Measurements from ENCODE around the gene RABL6.
A peak's percentile ranks its signal among the peaks of the same experiment; 100 is the strongest.

RABL6 gene

DNA sequence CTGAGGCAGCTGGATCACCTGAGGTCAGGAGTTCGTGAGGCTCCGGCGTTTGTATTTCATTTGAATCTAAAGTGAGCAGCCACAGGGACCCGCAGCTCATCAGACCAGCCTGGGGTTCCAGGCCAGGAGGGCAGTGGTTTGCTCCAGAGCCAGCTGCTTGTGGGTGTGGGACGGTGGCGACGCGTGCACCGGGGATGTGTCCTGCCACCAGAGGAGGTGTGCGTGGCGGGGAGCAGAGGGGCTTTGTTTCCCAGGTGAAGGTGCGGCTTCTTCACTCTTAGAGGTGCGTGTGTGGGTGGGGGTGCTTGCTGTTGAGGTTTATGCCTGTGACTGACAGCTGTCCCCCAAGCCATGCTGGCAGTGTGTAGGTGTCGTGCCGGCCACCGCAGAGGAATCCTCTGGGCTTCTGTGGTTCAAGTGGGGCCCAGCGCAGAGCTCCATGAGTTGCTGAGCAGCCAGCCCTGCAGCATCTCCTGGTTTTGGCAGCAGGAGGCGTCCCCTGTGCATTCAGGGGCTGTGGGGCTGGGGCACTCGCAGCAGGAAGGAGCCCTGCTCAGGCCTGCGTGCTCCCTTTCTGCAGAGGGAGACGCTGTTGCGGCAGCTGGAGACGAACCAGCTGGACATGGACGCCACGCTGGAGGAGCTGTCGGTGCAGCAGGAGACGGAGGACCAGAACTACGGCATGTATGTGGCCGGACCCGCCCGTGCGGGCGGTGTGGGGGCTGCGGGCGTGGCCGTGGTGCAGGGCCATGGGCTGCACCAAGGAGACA is 27.6 kb downstream of the RABL6 start (continued):
- TF ChIP-seq ZSCAN18 (tag by site-specific recombination; IDR thresholded peaks at IDR 0.05) (no peak), RBAK (tag by site-specific recombination; IDR thresholded peaks at IDR 0.05) (no peak), KLF1 (tag by site-specific recombination; IDR thresholded peaks at IDR 0.05) (peak; percentile 97), KLF7 (tag by site-specific recombination; IDR thresholded peaks at IDR 0.05; ENCODE audit: borderline replicate concordance) (0 out of 2 replicates have a peak, but pooled peaks have one; percentile 19), ZNF169 (tag by site-specific recombination; IDR thresholded peaks at IDR 0.05) (no peak)
- TF ChIP-seq, protein P1, sequence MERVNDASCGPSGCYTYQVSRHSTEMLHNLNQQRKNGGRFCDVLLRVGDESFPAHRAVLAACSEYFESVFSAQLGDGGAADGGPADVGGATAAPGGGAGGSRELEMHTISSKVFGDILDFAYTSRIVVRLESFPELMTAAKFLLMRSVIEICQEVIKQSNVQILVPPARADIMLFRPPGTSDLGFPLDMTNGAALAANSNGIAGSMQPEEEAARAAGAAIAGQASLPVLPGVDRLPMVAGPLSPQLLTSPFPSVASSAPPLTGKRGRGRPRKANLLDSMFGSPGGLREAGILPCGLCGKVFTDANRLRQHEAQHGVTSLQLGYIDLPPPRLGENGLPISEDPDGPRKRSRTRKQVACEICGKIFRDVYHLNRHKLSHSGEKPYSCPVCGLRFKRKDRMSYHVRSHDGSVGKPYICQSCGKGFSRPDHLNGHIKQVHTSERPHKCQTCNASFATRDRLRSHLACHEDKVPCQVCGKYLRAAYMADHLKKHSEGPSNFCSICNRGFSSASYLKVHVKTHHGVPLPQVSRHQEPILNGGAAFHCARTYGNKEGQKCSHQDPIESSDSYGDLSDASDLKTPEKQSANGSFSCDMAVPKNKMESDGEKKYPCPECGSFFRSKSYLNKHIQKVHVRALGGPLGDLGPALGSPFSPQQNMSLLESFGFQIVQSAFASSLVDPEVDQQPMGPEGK (tag by site-specific recombination; IDR thresholded peaks at IDR 0.05), result 0 out of 2 replicates have a peak, but pooled peaks have one; percentile 39
- TF ChIP-seq, protein P2, sequence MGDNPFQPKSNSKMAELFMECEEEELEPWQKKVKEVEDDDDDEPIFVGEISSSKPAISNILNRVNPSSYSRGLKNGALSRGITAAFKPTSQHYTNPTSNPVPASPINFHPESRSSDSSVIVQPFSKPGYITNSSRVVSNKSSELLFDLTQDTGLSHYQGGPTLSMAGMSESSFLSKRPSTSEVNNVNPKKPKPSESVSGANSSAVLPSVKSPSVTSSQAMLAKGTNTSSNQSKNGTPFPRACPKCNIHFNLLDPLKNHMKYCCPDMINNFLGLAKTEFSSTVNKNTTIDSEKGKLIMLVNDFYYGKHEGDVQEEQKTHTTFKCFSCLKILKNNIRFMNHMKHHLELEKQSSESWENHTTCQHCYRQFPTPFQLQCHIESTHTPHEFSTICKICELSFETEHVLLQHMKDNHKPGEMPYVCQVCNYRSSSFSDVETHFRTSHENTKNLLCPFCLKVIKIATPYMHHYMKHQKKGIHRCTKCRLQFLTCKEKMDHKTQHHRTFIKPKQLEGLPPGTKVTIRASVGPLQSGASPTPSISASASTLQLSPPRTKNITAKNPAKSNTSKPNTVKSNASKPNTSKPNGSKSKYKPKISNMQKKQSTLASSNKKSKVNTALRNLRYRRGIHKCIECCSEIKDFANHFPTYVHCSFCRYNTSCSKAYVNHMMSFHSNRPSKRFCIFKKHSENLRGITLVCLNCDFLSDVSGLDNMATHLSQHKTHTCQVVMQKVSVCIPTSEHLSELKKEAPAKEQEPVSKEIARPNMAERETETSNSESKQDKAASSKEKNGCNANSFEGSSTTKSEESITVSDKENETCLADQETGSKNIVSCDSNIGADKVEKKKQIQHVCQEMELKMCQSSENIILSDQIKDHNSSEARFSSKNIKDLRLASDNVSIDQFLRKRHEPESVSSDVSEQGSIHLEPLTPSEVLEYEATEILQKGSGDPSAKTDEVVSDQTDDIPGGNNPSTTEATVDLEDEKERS (tag by site-specific recombination; IDR thresholded peaks at IDR 0.05), result no peak
- TF ChIP-seq, protein P3, sequence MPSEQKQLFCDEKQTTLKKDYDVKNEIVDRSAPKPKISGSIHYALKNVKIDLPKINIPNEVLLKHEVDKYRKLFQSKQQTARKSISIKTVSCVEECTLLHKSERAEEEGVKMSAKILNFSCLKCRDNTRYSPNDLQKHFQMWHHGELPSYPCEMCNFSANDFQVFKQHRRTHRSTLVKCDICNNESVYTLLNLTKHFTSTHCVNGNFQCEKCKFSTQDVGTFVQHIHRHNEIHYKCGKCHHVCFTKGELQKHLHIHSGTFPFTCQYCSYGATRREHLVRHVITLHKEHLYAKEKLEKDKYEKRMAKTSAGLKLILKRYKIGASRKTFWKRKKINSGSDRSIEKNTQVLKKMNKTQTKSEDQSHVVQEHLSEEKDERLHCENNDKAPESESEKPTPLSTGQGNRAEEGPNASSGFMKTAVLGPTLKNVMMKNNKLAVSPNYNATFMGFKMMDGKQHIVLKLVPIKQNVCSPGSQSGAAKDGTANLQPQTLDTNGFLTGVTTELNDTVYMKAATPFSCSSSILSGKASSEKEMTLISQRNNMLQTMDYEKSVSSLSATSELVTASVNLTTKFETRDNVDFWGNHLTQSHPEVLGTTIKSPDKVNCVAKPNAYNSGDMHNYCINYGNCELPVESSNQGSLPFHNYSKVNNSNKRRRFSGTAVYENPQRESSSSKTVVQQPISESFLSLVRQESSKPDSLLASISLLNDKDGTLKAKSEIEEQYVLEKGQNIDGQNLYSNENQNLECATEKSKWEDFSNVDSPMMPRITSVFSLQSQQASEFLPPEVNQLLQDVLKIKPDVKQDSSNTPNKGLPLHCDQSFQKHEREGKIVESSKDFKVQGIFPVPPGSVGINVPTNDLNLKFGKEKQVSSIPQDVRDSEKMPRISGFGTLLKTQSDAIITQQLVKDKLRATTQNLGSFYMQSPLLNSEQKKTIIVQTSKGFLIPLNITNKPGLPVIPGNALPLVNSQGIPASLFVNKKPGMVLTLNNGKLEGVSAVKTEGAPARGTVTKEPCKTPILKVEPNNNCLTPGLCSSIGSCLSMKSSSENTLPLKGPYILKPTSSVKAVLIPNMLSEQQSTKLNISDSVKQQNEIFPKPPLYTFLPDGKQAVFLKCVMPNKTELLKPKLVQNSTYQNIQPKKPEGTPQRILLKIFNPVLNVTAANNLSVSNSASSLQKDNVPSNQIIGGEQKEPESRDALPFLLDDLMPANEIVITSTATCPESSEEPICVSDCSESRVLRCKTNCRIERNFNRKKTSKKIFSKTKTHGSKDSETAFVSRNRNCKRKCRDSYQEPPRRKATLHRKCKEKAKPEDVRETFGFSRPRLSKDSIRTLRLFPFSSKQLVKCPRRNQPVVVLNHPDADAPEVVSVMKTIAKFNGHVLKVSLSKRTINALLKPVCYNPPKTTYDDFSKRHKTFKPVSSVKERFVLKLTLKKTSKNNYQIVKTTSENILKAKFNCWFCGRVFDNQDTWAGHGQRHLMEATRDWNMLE (tag by site-specific recombination; conservative IDR thresholded peaks at IDR 0.05; ENCODE audit: low read depth), result no peak

- Histone ChIP-seq H3K27ac (ENCODE audit: extremely low read depth, low read depth, low read length) (no peak overlapping the region), H3K36me3 (ENCODE audit: control insufficient read depth in 2 of 2, insufficient read depth in 1 of 2, low read length in 2 of 2) (peaks cover 0 to 60% of the 10 kb centered on the region in 2 experiments; a peak in 2 of 3 replicates), H3K4me1 (ENCODE audit: control insufficient read depth, insufficient read depth, low read length) (0 out of 2 replicates have a peak, but pooled peaks cover 2% of the 10 kb centered on the region), H3K4me3 (ENCODE audit: low read depth, low read length) (no peak overlapping the region), H3K9me3 (ENCODE audit: control insufficient read depth, insufficient read depth, low read depth, low read length) (no peaks in the 10 kb centered on the region)
- CTCF ChIA-PET, result interaction anchor here (1.6 to 1.8 kb wide), 2 partner anchors 44 to 199 kb away, joined by 5 to 7 read pairs; no protein-coding TSS in a partner anchor
- POLR2A ChIA-PET, result interaction anchor here (0.6 to 1.7 kb wide), 3 partner anchors 11 to 36 kb away, joined by 3 to 4 read pairs (median 3); no protein-coding TSS in a partner anchor
- no peak for TF ChIP-seq ZNF311 (tag by site-specific recombination; IDR thresholded peaks at IDR 0.05; ENCODE audit: borderline replicate concordance)
- TF ChIP-seq ZNF830 (tag by site-specific recombination; IDR thresholded peaks at IDR 0.05; ENCODE audit: low read depth), result no peak
- no peak for TF ChIP-seq ZNF133 (tag by site-specific recombination; IDR thresholded peaks at IDR 0.05)
- no peak for TF ChIP-seq ZNF549 (tag by site-specific recombination; IDR thresholded peaks at IDR 0.05)
- no peak for TF ChIP-seq ZNF561 (tag by site-specific recombination; IDR thresholded peaks at IDR 0.05; ENCODE audit: borderline replicate concordance)
- TF ChIP-seq, protein P1 (tag by site-specific recombination; IDR thresholded peaks at IDR 0.05), result no peak
- TF ChIP-seq, protein P4, sequence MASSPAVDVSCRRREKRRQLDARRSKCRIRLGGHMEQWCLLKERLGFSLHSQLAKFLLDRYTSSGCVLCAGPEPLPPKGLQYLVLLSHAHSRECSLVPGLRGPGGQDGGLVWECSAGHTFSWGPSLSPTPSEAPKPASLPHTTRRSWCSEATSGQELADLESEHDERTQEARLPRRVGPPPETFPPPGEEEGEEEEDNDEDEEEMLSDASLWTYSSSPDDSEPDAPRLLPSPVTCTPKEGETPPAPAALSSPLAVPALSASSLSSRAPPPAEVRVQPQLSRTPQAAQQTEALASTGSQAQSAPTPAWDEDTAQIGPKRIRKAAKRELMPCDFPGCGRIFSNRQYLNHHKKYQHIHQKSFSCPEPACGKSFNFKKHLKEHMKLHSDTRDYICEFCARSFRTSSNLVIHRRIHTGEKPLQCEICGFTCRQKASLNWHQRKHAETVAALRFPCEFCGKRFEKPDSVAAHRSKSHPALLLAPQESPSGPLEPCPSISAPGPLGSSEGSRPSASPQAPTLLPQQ (tag by site-specific recombination; IDR thresholded peaks at IDR 0.05), result no peak
- no peak for TF ChIP-seq ZNF654 (tag by site-specific recombination; IDR thresholded peaks at IDR 0.05; ENCODE audit: low read depth)
Measured at GRCh38 chr9:136835932-136836904, 28.5 kb downstream of the RABL6 start.
